Tibial artery (tissue), 4 donors: Measurements from ENCODE around the gene VAC14.
"Not testable (repeated sequence)": the region's sequence is repeated elsewhere in the genome, so short reads cannot be mapped to it uniquely, and the experiment has no call there.

Experiments
- DNase-seq, 2 donors: peaks; one replicate each; pipeline ENCODE4 v3.0.0-alpha.2; 2019
- H3K27ac ChIP-seq, 2 donors: fragments of 200-600 bp; sonication (generic) in 1 of 2; 1 replicate in 1 of 2; 2 replicates in 1 of 2; pipeline ENCODE4 v1.5.1; 2018 to 2019; ENCODE audit warnings: mild to moderate bottlenecking in 1 of 2
- H3K27me3 ChIP-seq, 2 donors: fragments of 200-600 bp; sonication (generic) in 1 of 2; one replicate each; pipeline versions ENCODE4 v1.5.1 to v1.6.0; 2016 to 2019
- H3K36me3 ChIP-seq, 3 donors: fragments of 200-600 bp; sonication (generic) in 2 of 3; one replicate each; pipeline ENCODE4 v1.5.1; 2016 to 2019; ENCODE audit warnings: mild to moderate bottlenecking in 2 of 3
- H3K4me1 ChIP-seq, 4 donors: fragments of 200-600 bp; sonication (generic) in 2 of 4; 1 replicate in 3 of 4; 2 replicates in 1 of 4; pipeline ENCODE4 v1.5.1; 2016 to 2019
- H3K4me3 ChIP-seq, 2 donors: fragments of 200-600 bp; sonication (generic) in 1 of 2; 1 replicate in 1 of 2; 2 replicates in 1 of 2; pipeline ENCODE4 v1.5.1; 2018 to 2019; ENCODE audit warnings: mild to moderate bottlenecking in 2 of 2
- H3K9me3 ChIP-seq, 3 donors: fragments of 200-600 bp; sonication (generic) in 1 of 3; one replicate each; pipeline ENCODE4 v1.5.1; 2016 to 2019
- CTCF ChIP-seq, 2 experiments: fragments of 200-600 bp in 1 of 2; fragments of 450-650 bp in 1 of 2; IDR thresholded peaks; one replicate each; pipeline ENCODE4 v1.5.1; 2017 to 2019; ENCODE audit warnings: antibody characterized with exemption in 2 of 2, mild to moderate bottlenecking in 1 of 2, moderate library complexity in 1 of 2
- intact Hi-C: fragments of 100-400 bp; cut with DNase I; formaldehyde crosslinking; loops from one replicate; pipeline ENCODE4 v1.15.0; 2023; ENCODE audit warnings: low total_unique reads

The VAC14 gene

GRCh38 chr16:70675851-70676513 is 125.0 kb downstream of the VAC14 start:
- Histone ChIP-seq H3K36me3 (peaks cover 65 to 99% (median 71%) of the 10 kb centered on the region in 3 donors), H3K27me3 (no peaks in the 10 kb centered on the region), H3K9me3 (no peaks in the 10 kb centered on the region), H3K27ac (peak overlapping the region; percentile 18 to 50), H3K4me1 (peaks cover 5 to 23% (median 10%) of the 10 kb centered on the region in 4 donors), H3K4me3 (no peak overlapping the region)
- TF ChIP-seq CTCF (IDR thresholded peaks at IDR 0.05) = no peak
- intact Hi-C loops = no loop called here
- DNase-seq = peak in 1 of 2 donors; percentile 64

GRCh38 chr16:70674221-70675014 is 126.5 kb downstream of the VAC14 start:
- Histone ChIP-seq H3K9me3 (no peaks in the 10 kb centered on the region), H3K27ac (peak overlapping the region in 1 of 2 donors; percentile 4), H3K4me3 (no peak overlapping the region), H3K36me3 (peaks cover 77 to 100% (median 83%) of the 10 kb centered on the region in 3 donors), H3K27me3 (no peaks in the 10 kb centered on the region), H3K4me1 (peaks cover 0 to 8% (median 0%) of the 10 kb centered on the region in 4 donors)
- peak in 1 of 2 donors; percentile 63 for DNase-seq
- intact Hi-C loops = no loop called here
- TF ChIP-seq CTCF (IDR thresholded peaks at IDR 0.05) = no peak

GRCh38 chr16:70670938-70671337 is 130.0 kb downstream of the VAC14 start:
- H3K4me1 ChIP-seq = peaks cover 0 to 13% (median 4%) of the 10 kb centered on the region in 4 donors
- H3K4me3 ChIP-seq, intact Hi-C loops, H3K9me3 ChIP-seq, H3K27me3 ChIP-seq, H3K27ac ChIP-seq: not testable (repeated sequence)
- peak in 1 of 2 donors; percentile 9 for DNase-seq
- peaks cover 65 to 95% (median 69%) of the 10 kb centered on the region in 3 donors for H3K36me3 ChIP-seq

GRCh38 chr16:70670175-70670574 is 130.8 kb downstream of the VAC14 start:
- DNase-seq = no peak
- Histone ChIP-seq H3K4me3 (no peak overlapping the region), H3K4me1 (peaks cover 0 to 13% (median 4%) of the 10 kb centered on the region in 4 donors), H3K36me3 (peaks cover 65 to 95% (median 69%) of the 10 kb centered on the region in 3 donors), H3K27ac (no peak overlapping the region), H3K27me3 (no peaks in the 10 kb centered on the region), H3K9me3 (no peaks in the 10 kb centered on the region)
- intact Hi-C loops = no loop called here
- no peak for TF ChIP-seq CTCF (IDR thresholded peaks at IDR 0.05)

- Histone ChIP-seq H3K27ac (no peak overlapping the region), H3K27me3 (no peaks in the 10 kb centered on the region), H3K36me3 (peaks cover 66 to 89% (median 73%) of the 10 kb centered on the region in 3 donors), H3K4me3 (no peak overlapping the region), H3K9me3 (no peaks in the 10 kb centered on the region), H3K4me1 (peaks cover 0 to 29% (median 13%) of the 10 kb centered on the region in 4 donors)
- intact Hi-C loops = no loop called here
- peak in 1 of 2 donors; percentile 59 for DNase-seq
- TF ChIP-seq CTCF (IDR thresholded peaks at IDR 0.05) = no peak
These were observed 134.9 kb downstream of the VAC14 start for GRCh38 chr16:70665806-70666735.
